SK-N-SH (cell line): ENCODE measurements around the gene CRACR2B. TPM values are rescaled to one million over a fixed set of nuclear protein-coding genes. Genes with fewer than 3 reads are reported as not detected.

Experiments used
- CTCF ChIA-PET: fragments of 300-600, 350-600 bp; formaldehyde crosslinking; extraction: SDS; loops from one replicate; lab custom pipeline; 2021; lab: Yijun Ruan, JAX
- POLR2A ChIA-PET: fragments of 350-600 bp; sonication (Branson Sonifier 250); formaldehyde crosslinking; extraction: SDS; loops from one replicate; lab custom pipeline; 2020; ENCODE audit warnings: antibody characterized with exemption, inconsistent platforms; lab: Yijun Ruan, JAX
- DNase-seq: peaks from one replicate; pipeline ENCODE4 v3.0.0; 2012
- H2AFZ ChIP-seq: fragments of 200-600 bp; sonication (generic); 2 replicates; pipeline ENCODE4 v1.8.1; 2016; ENCODE audit warnings: antibody characterized with exemption, mild to moderate bottlenecking, low read depth
- H3F3A ChIP-seq: fragments of 200-600 bp; sonication (generic); replicated peaks from 2 replicates; pipeline ENCODE3; 2016; ENCODE audit warnings: antibody characterized with exemption, mild to moderate bottlenecking; ENCODE audit not compliant: insufficient read depth
- H3K27ac ChIP-seq, 2 experiments: fragments of 200-500 bp in 1 of 2; fragments of 200-600 bp in 1 of 2; sonication (Bioruptor generic) in 1 of 2; sonication (generic), shearing (Covaris generic) in 1 of 2; 2 replicates each; pipeline versions ENCODE4 v1.5.1 to v1.6.1; 2014 to 2016; ENCODE audit warnings: low read depth in 2 of 2, inconsistent platforms in 1 of 2, low read length in 1 of 2, mild to moderate bottlenecking in 1 of 2, mixed read lengths in 1 of 2
- H3K27me3 ChIP-seq: fragments of 200-600 bp; sonication (generic), shearing (Covaris generic); 2 replicates; pipeline ENCODE4 v1.6.1; 2016; ENCODE audit warnings: mixed run types; ENCODE audit not compliant: insufficient read depth
- H3K36me3 ChIP-seq, 2 experiments: fragments of 200-500 bp in 1 of 2; fragments of 200-600 bp in 1 of 2; sonication (Bioruptor generic) in 1 of 2; sonication (generic) in 1 of 2; replicated peaks in 1 of 2; 2 replicates each; pipeline versions ENCODE3 to v1.5.1; 2014 to 2016; ENCODE audit warnings: low read length in 1 of 2, mild to moderate bottlenecking in 1 of 2; ENCODE audit not compliant: insufficient read depth in 2 of 2, control insufficient read depth in 1 of 2
- H3K4me1 ChIP-seq, 2 experiments: fragments of 200-500 bp in 1 of 2; fragments of 200-600 bp in 1 of 2; sonication (Bioruptor generic) in 1 of 2; sonication (generic), shearing (Covaris generic) in 1 of 2; 2 replicates each; pipeline versions ENCODE4 v1.5.1 to v1.6.1; 2014 to 2016; ENCODE audit warnings: low read depth in 1 of 2, low read length in 1 of 2, mixed run types in 1 of 2; ENCODE audit not compliant: insufficient read depth in 2 of 2, control insufficient read depth in 1 of 2
- H3K4me2 ChIP-seq: fragments of 200-600 bp; sonication (generic), shearing (Covaris generic); 2 replicates; pipeline ENCODE4 v1.6.1; 2017; ENCODE audit warnings: mixed run types
- H3K4me3 ChIP-seq, 2 experiments: fragments of 200-500 bp in 1 of 2; fragments of 200-600 bp in 1 of 2; sonication (Bioruptor generic) in 1 of 2; sonication (generic), shearing (Covaris generic) in 1 of 2; 2 replicates each; pipeline versions ENCODE4 v1.5.1 to v1.8.1; 2014 to 2016; ENCODE audit warnings: low read depth in 2 of 2, inconsistent platforms in 1 of 2, low read length in 1 of 2, mild to moderate bottlenecking in 1 of 2, mixed read lengths in 1 of 2, moderate library complexity in 1 of 2
- H3K79me2 ChIP-seq: fragments of 200-600 bp; sonication (generic); 2 replicates; pipeline ENCODE4 v1.8.1; 2017; ENCODE audit warnings: mild to moderate bottlenecking; ENCODE audit not compliant: insufficient read depth
- H3K9ac ChIP-seq: fragments of 200-600 bp; sonication (generic); 2 replicates; pipeline ENCODE4 v1.6.1; 2017; ENCODE audit warnings: mixed run types
- H3K9me2 ChIP-seq: fragments of 200-600 bp; sonication (generic); 2 replicates; pipeline ENCODE4 v1.6.1; 2017; ENCODE audit warnings: mixed run types
- H3K9me3 ChIP-seq: fragments of 200-600 bp; sonication (generic); 2 replicates; pipeline ENCODE4 v1.6.1; 2017; ENCODE audit warnings: mixed run types, mild to moderate bottlenecking, moderate library complexity
- H4K20me1 ChIP-seq: fragments of 200-600 bp; sonication (generic); 2 replicates; pipeline ENCODE4 v1.6.1; 2017; ENCODE audit warnings: mild to moderate bottlenecking, mixed run types; ENCODE audit not compliant: insufficient read depth
- CHD2 ChIP-seq: fragments of 150-350 bp; IDR thresholded peaks from 2 replicates; pipeline ENCODE4 v1.6.1; 2018; ENCODE audit warnings: low read length; ENCODE audit not compliant: partially characterized antibody
- CTCF ChIP-seq: fragments of 200-600 bp; sonication (generic); IDR thresholded peaks from 2 replicates; pipeline ENCODE4 v1.6.1; 2017; ENCODE audit warnings: antibody characterized with exemption, mild to moderate bottlenecking, moderate library complexity
- ELF1 ChIP-seq: IDR thresholded peaks from 2 replicates; pipeline ENCODE4 v1.4.0; 2012
- EZH2phosphoT487 ChIP-seq: fragments of 200-600 bp; sonication (generic); IDR thresholded peaks from 2 replicates; pipeline ENCODE4 v1.6.1; 2017; ENCODE audit warnings: low read depth, mixed run types, mild to moderate bottlenecking, antibody characterized with exemption, moderate library complexity, borderline replicate concordance
- FOXJ3 ChIP-seq: sonication (generic); formaldehyde crosslinking; IDR thresholded peaks from 2 replicates; pipeline ENCODE4 v1.5.1; 2020; ENCODE audit warnings: mild to moderate bottlenecking, missing genetic modification reagents
- FOXM1 ChIP-seq: IDR thresholded peaks from 2 replicates; pipeline ENCODE4 v1.4.0; 2012; ENCODE audit warnings: low read depth, mild to moderate bottlenecking
- MEF2A ChIP-seq: IDR thresholded peaks from 2 replicates; pipeline ENCODE4 v1.4.0; 2012; ENCODE audit warnings: low read depth, borderline replicate concordance
- MXI1 ChIP-seq: IDR thresholded peaks from 2 replicates; pipeline ENCODE4 v1.6.1; 2012; ENCODE audit warnings: mild to moderate bottlenecking, low read depth, low read length, improper control_type of control experiment
- NRF1 ChIP-seq: IDR thresholded peaks from 2 replicates; pipeline ENCODE4 v1.6.1; 2012; ENCODE audit warnings: low read depth, mild to moderate bottlenecking, low read length
- RFX5 ChIP-seq: IDR thresholded peaks from 2 replicates; pipeline ENCODE4 v1.6.1; 2012; ENCODE audit warnings: mild to moderate bottlenecking, improper control_type of control experiment, low read length
- SIN3A ChIP-seq: IDR thresholded peaks from 2 replicates; pipeline ENCODE4 v1.6.1; 2012; ENCODE audit warnings: low read depth, mild to moderate bottlenecking, low read length, moderate library complexity, borderline replicate concordance
- TAF1 ChIP-seq: IDR thresholded peaks from 2 replicates; pipeline ENCODE4 v1.6.1; 2012; ENCODE audit warnings: low read depth, mild to moderate bottlenecking, low read length, moderate library complexity, borderline replicate concordance
- TEAD4 ChIP-seq: IDR thresholded peaks from 2 replicates; pipeline ENCODE4 v1.4.0; 2012; ENCODE audit warnings: mild to moderate bottlenecking, borderline replicate concordance; ENCODE audit not compliant: insufficient read depth
- WGBS: methylation state at CpG from one replicate; pipeline ENCODE4 v1.1.6; 2017; ENCODE audit warnings: low lambda C conversion rate; 5-methylcytosine and 5-hydroxymethylcytosine counted together
- polyA plus RNA-seq, 3 experiments: library from polyadenylated mRNA; depleted of rRNA; stranded (reverse); fragments of >200 nt; gene quantifications; 2 replicates each; pipeline ENCODE4 v1.2.3, GENCODE V29; 2012
- TF ChIP-seq, protein P1 (sequence below): IDR thresholded peaks from 2 replicates; pipeline ENCODE4 v1.4.0; 2012; ENCODE audit warnings: low read depth, borderline replicate concordance

CRACR2B gene
- polyA plus RNA-seq, 1 of the 3 experiments (the other 2 are of a cell fraction), result 1.1 TPM

GRCh38 chr11:802693-803466 lies 24.8 kb upstream of the CRACR2B start:
- Histone ChIP-seq H2AFZ (no peak overlapping the region), H3K36me3 (peaks cover 0 to 38% of the 10 kb centered on the region in 2 experiments), H3K9me2 (no peaks in the 10 kb centered on the region), H3K4me1 (peaks cover 6 to 18% of the 10 kb centered on the region in 2 experiments; a peak in 2 of 4 replicates), H3K4me3 (no peak overlapping the region), H3K27me3 (no peaks in the 10 kb centered on the region), H3K79me2 (peaks cover 40% of the 10 kb centered on the region), H3K9me3 (no peaks in the 10 kb centered on the region), H3K9ac (no peak overlapping the region), H3K4me2 (peak overlapping the region; percentile 94; the same call in 1 of the 2 replicates), H3K27ac (no peak overlapping the region), H4K20me1 (no peaks in the 10 kb centered on the region), H3F3A (peaks cover 9% of the 10 kb centered on the region)
- no peak for TF ChIP-seq EZH2phosphoT487
- no peak for TF ChIP-seq CTCF
- no peak for TF ChIP-seq NRF1
- no peak for TF ChIP-seq TAF1
- no peak for TF ChIP-seq CHD2
- no peak for TF ChIP-seq TEAD4
- TF ChIP-seq ELF1, result no peak
- TF ChIP-seq FOXM1, result no peak
- TF ChIP-seq, protein P1, sequence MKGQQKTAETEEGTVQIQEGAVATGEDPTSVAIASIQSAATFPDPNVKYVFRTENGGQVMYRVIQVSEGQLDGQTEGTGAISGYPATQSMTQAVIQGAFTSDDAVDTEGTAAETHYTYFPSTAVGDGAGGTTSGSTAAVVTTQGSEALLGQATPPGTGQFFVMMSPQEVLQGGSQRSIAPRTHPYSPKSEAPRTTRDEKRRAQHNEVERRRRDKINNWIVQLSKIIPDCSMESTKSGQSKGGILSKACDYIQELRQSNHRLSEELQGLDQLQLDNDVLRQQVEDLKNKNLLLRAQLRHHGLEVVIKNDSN, result no peak
- TF ChIP-seq RFX5, result no peak
- TF ChIP-seq MEF2A, result no peak
- DNase-seq, result no peak
- POLR2A ChIA-PET, result interaction anchor here (2.0 kb wide), 1 partner anchor 8 kb away, joined by 8 read pairs; no protein-coding TSS in a partner anchor
- 94% methylated on average over 8 of the region's 28 CpGs for WGBS
- CTCF ChIA-PET, result interaction anchor here (0.8 to 2.9 kb wide), 2 partner anchors 16 to 20 kb away, joined by 4 to 13 read pairs; partner anchors contain the start of gene PNPLA2

GRCh38 chr11:803467-803742 lies 24.3 kb upstream of the CRACR2B start:
- Histone ChIP-seq H3K4me2 (peak overlapping the region; percentile 94), H3K9me2 (no peaks in the 10 kb centered on the region), H4K20me1 (no peaks in the 10 kb centered on the region), H3K9ac (no peak overlapping the region), H3K4me1 (peaks cover 12 to 16% of the 10 kb centered on the region in 2 experiments; a peak in 2 of 4 replicates), H3K4me3 (peak overlapping the region in 1 of 2 experiments; percentile 62; a peak in 2 of 4 replicates), H3F3A (peaks cover 12% of the 10 kb centered on the region), H3K27me3 (no peaks in the 10 kb centered on the region), H3K79me2 (peaks cover 45% of the 10 kb centered on the region), H3K36me3 (peaks cover 0 to 38% of the 10 kb centered on the region in 2 experiments), H3K27ac (no peak overlapping the region), H2AFZ (no peak overlapping the region), H3K9me3 (no peaks in the 10 kb centered on the region)
- no peak for DNase-seq
- ChIA-PET CTCF (interaction anchor here (0.8 to 2.9 kb wide), 2 partner anchors 16 to 20 kb away, joined by 4 to 13 read pairs; partner anchors contain the start of gene PNPLA2), POLR2A (interaction anchor here (1.6 to 2.0 kb wide), 2 partner anchors 9 to 15 kb away, joined by 7 to 8 read pairs; partner anchors contain the start of gene PNPLA2)
- no CpG with 5 or more reads among the region's 8 CpGs for WGBS
- TF ChIP-seq SIN3A (no peak), FOXJ3 (CRISPR knock-in tag) (no peak), NRF1 (no peak), MXI1 (no peak)
